Measurements from ENCODE around the gene DCHS2. TPM values are rescaled to one million over a fixed set of nuclear protein-coding genes. Genes with fewer than 3 reads are reported as not detected.

The DCHS2 gene
- total RNA-seq, 1 experiment from 2014 or later = 0.02 TPM

- H3K36me3 ChIP-seq (ENCODE audit: low read depth) = no peaks in the 10 kb centered on the region
- no peaks in the 10 kb centered on the region for H3K9me2 ChIP-seq (ENCODE audit: insufficient read depth)
- H3K4me1 ChIP-seq (replicated peaks; ENCODE audit: insufficient read depth) = no peaks in the 10 kb centered on the region
- H2AFZ ChIP-seq = no peak overlapping the region
- H4K20me1 ChIP-seq (ENCODE audit: insufficient read depth) = no peaks in the 10 kb centered on the region
- DNase-seq = no peak
- ChIA-PET POLR2A (ENCODE audit: unreplicated experiment) (no interaction called here), CTCF (no interaction called here)
- no peaks in the 10 kb centered on the region for H3K9me3 ChIP-seq (ENCODE audit: insufficient read depth, low read depth)
- intact Hi-C loops (cut with micrococcal nuclease; ENCODE audit: unreplicated experiment) = no loop called here
- no peak overlapping the region for H3K4me3 ChIP-seq
- no peak overlapping the region for H3K27ac ChIP-seq
- no peaks in the 10 kb centered on the region for H3F3A ChIP-seq (ENCODE audit: insufficient read depth, low read depth)
- BruUV-seq (replicated peaks) = no TSS peak
- no peaks in the 10 kb centered on the region for H3K79me2 ChIP-seq (ENCODE audit: low read depth)
- H3K27me3 ChIP-seq (ENCODE audit: insufficient read depth, low read depth) = no peaks in the 10 kb centered on the region
- TF ChIP-seq EZH2 (IDR thresholded peaks at IDR 0.05; ENCODE audit: low read depth) (no peak), CTCF (conservative IDR thresholded peaks at IDR 0.05) (no peak)
- H3K4me2 ChIP-seq = no peak overlapping the region
Measured at GRCh38 chr4:154384012-154384411, 107.6 kb downstream of the DCHS2 start.

- intact Hi-C loops (cut with micrococcal nuclease; ENCODE audit: unreplicated experiment) = no loop called here
- POLR2A ChIA-PET (ENCODE audit: unreplicated experiment) = no interaction called here
- no TSS peak for BruUV-seq (replicated peaks)
- Histone ChIP-seq H4K20me1 (ENCODE audit: insufficient read depth) (no peaks in the 10 kb centered on the region), H3K9me2 (ENCODE audit: insufficient read depth) (no peaks in the 10 kb centered on the region), H3K27me3 (ENCODE audit: insufficient read depth, low read depth) (no peaks in the 10 kb centered on the region), H3K79me2 (ENCODE audit: low read depth) (no peaks in the 10 kb centered on the region), H3F3A (ENCODE audit: insufficient read depth, low read depth) (no peaks in the 10 kb centered on the region), H3K27ac (no peak overlapping the region), H3K9me3 (ENCODE audit: insufficient read depth, low read depth) (no peaks in the 10 kb centered on the region), H3K4me2 (no peak overlapping the region), H3K4me3 (no peak overlapping the region), H2AFZ (no peak overlapping the region), H3K4me1 (replicated peaks; ENCODE audit: insufficient read depth) (no peaks in the 10 kb centered on the region), H3K36me3 (ENCODE audit: low read depth) (no peaks in the 10 kb centered on the region)
- no peak for DNase-seq
- TF ChIP-seq EZH2 (IDR thresholded peaks at IDR 0.05; ENCODE audit: low read depth) (no peak), CTCF (conservative IDR thresholded peaks at IDR 0.05) (no peak)
- CTCF ChIA-PET = no interaction called here
Measured at GRCh38 chr4:154376486-154376885, 115.1 kb downstream of the DCHS2 start.

- CTCF ChIA-PET = no interaction called here
- POLR2A ChIA-PET (ENCODE audit: unreplicated experiment) = no interaction called here
- no peak for DNase-seq
- H3K4me2 ChIP-seq = no peak overlapping the region
- no peaks in the 10 kb centered on the region for H3K4me1 ChIP-seq (replicated peaks; ENCODE audit: insufficient read depth)
- H3K4me3 ChIP-seq = no peak overlapping the region
- no peaks in the 10 kb centered on the region for H3K27me3 ChIP-seq (ENCODE audit: insufficient read depth, low read depth)
- H3K79me2 ChIP-seq (ENCODE audit: low read depth) = no peaks in the 10 kb centered on the region
- H3K9me3 ChIP-seq (ENCODE audit: insufficient read depth, low read depth) = no peaks in the 10 kb centered on the region
- no peak overlapping the region for H2AFZ ChIP-seq
- H3F3A ChIP-seq (ENCODE audit: insufficient read depth, low read depth) = no peaks in the 10 kb centered on the region
- TF ChIP-seq CTCF (conservative IDR thresholded peaks at IDR 0.05) (no peak), EZH2 (IDR thresholded peaks at IDR 0.05; ENCODE audit: low read depth) (no peak)
- no peak overlapping the region for H3K27ac ChIP-seq
- intact Hi-C loops (cut with micrococcal nuclease; ENCODE audit: unreplicated experiment) = no loop called here
- H3K36me3 ChIP-seq (ENCODE audit: low read depth) = no peaks in the 10 kb centered on the region
- no TSS peak for BruUV-seq (replicated peaks)
- no peaks in the 10 kb centered on the region for H3K9me2 ChIP-seq (ENCODE audit: insufficient read depth)
- no peaks in the 10 kb centered on the region for H4K20me1 ChIP-seq (ENCODE audit: insufficient read depth)
Measured at GRCh38 chr4:154368060-154368459, 123.5 kb downstream of the DCHS2 start.
